Muscle of leg (tissue), 11 donors: ENCODE data around the gene GLO1. TPM values are rescaled to one million over a fixed set of nuclear protein-coding genes. Genes with fewer than 3 reads are reported as not detected.

Source experiments
- DNase-seq: peaks from one replicate; pipeline ENCODE4 v3.0.0; 2013
- H3K27ac ChIP-seq: one replicate; pipeline ENCODE4 v1.5.1; 2013; ENCODE audit warnings: mild to moderate bottlenecking, low read length, control low read depth
- H3K27me3 ChIP-seq: one replicate; pipeline ENCODE4 v1.6.1; 2013; ENCODE audit warnings: low read length; ENCODE audit not compliant: control insufficient read depth, insufficient read depth
- H3K36me3 ChIP-seq: one replicate; pipeline ENCODE4 v1.6.1; 2013; ENCODE audit warnings: low read length; ENCODE audit not compliant: control insufficient read depth, insufficient read depth
- H3K4me1 ChIP-seq: one replicate; pipeline ENCODE4 v1.6.1; 2013; ENCODE audit warnings: low read length; ENCODE audit not compliant: control insufficient read depth, insufficient read depth
- H3K4me3 ChIP-seq: one replicate; pipeline ENCODE4 v1.5.1; 2013; ENCODE audit warnings: low read length, control low read depth
- H3K9me3 ChIP-seq: replicated peaks from 2 replicates; pipeline ENCODE4 v1.6.1; 2013; ENCODE audit warnings: low read depth, low read length; ENCODE audit not compliant: control insufficient read depth
- WGBS: methylation state at CpG from one replicate; pipeline ENCODE4 v1.1.5; 2013; ENCODE audit warnings: missing lambda C conversion rate; ENCODE audit not compliant: insufficient coverage; 5-methylcytosine and 5-hydroxymethylcytosine counted together
- polyA plus RNA-seq, 8 donors: library from polyadenylated mRNA; unstranded; fragments of 120-200 nt; gene quantifications; one replicate each; pipeline versions ENCODE4 v1.2.1 to v1.2.3, GENCODE V29; 2013; ENCODE audit warnings: inconsistent platforms in 1 of 8, low replicate concordance in 1 of 8; ENCODE audit not compliant: insufficient read length in 8 of 8, insufficient read depth in 1 of 8
- total RNA-seq: library from RNA; stranded (reverse); fragments of 120-200 nt; gene quantifications from one replicate; pipeline ENCODE4 v1.2.4, GENCODE V29; 2013

Gene GLO1
- total and polyA plus RNA-seq, 9 donors = 103 to 124 (median 105) TPM

DNA sequence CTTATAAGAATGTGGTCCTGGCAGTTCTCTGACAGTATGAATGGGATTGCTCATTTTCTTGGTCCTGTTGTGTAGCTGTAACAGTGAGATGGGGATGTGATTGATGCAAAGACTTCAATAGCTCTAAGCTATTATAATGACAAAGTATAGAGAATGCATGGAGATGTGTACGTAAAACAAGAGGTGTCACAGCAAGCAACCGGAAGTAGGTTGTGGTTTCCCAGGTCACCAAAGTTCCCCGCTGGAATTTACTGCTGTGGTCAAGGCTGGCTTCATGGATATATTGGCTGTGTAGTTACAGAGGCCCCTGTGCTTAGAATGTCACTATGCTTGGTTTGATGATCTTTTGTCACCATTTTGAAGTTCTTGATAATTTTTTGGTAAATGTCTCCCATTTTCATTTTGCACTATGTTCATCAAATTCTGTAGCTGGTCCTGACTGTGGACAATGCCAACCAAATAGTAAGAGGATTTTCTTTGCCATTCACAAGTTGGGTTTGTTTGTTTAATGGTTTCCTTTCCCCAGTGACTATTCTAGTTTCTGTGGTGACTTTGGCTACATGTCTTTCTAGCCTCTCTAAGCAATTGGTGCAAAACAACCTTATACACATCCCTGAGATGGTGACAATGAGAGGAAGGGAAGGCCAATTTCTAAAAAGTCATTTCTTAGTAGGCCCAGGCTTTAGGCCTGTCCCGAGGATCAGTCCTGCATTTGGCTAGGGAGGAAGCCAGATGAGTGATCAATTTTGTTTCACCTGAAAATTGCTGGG, 22.7 kb upstream of the GLO1 start:
- no peak overlapping the region for H3K27ac ChIP-seq
- DNase-seq = no peak
- H3K4me3 ChIP-seq = no peak overlapping the region
- no peaks in the 10 kb centered on the region for H3K36me3 ChIP-seq
- WGBS = 77% methylated on average over 4 of the region's 4 CpGs
- H3K9me3 ChIP-seq = no peaks in the 10 kb centered on the region
- no peaks in the 10 kb centered on the region for H3K4me1 ChIP-seq
- H3K27me3 ChIP-seq = no peaks in the 10 kb centered on the region

DNA sequence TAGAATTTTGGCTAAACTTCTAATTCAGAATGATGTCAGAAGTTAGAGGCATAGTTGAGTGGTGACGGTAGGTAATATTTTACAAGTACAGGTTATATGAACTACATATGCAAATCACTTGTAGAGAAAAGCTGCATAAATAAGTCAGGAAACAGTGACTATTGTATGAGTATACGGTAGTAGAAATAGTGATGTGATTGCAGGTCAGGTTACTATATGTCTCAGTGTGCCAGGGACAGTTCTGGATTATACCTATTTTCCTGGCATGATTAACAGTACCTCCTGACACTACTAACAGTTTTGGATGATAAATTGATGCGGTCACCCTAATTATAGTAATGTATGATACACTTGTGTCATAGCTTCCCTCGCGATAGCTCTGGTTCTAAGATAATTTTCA, 21.4 kb upstream of the GLO1 start:
- 100% methylated on average over 1 of the region's 5 CpGs for WGBS

DNA sequence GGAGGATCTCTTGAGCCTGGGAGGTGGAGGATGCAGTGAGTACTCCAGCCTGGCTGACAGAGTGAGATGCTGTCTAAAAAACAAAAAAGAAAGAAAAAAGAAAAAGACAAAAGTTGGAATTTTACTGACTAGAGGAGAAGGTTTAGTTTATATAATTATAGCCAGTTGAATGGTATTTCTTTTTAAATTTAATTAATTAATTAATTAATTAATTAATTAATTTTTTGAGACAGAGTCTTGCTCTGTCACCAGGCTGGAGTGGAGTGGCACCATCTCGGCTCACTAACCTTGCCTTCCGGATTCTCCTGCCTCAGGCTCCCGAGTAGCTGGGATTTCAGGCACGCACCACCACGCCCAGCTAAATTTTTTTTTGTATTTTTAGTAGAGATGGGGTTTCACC, 20.8 kb upstream of the GLO1 start:
- Histone ChIP-seq H3K4me1 (no peaks in the 10 kb centered on the region), H3K9me3 (no peaks in the 10 kb centered on the region), H3K36me3 (no peaks in the 10 kb centered on the region), H3K27ac (no peak overlapping the region), H3K4me3 (no peak overlapping the region), H3K27me3 (peaks cover 2% of the 10 kb centered on the region)
- no peak for DNase-seq
- no CpG with 5 or more reads among the region's 5 CpGs for WGBS

More for the DNA sequence above, 21.4 kb upstream of the GLO1 start:
- Histone ChIP-seq H3K4me1 (no peaks in the 10 kb centered on the region), H3K27me3 (peaks cover 2% of the 10 kb centered on the region), H3K27ac (no peak overlapping the region), H3K4me3 (no peak overlapping the region), H3K9me3 (no peaks in the 10 kb centered on the region), H3K36me3 (no peaks in the 10 kb centered on the region)
- DNase-seq = no peak

GRCh38 chr6:38722727-38723334, 19.9 kb upstream of the GLO1 start:
- no peak overlapping the region for H3K27ac ChIP-seq
- H3K36me3 ChIP-seq = no peaks in the 10 kb centered on the region
- H3K4me3 ChIP-seq = no peak overlapping the region
- H3K4me1 ChIP-seq = no peaks in the 10 kb centered on the region
- 87% methylated on average over 20 of the region's 26 CpGs for WGBS
- H3K27me3 ChIP-seq = peaks cover 2% of the 10 kb centered on the region
- no peaks in the 10 kb centered on the region for H3K9me3 ChIP-seq
- DNase-seq = no peak

GRCh38 chr6:38722038-38722437, 19.1 kb upstream of the GLO1 start:
- Histone ChIP-seq H3K27ac (no peak overlapping the region), H3K36me3 (no peaks in the 10 kb centered on the region), H3K4me1 (no peaks in the 10 kb centered on the region), H3K9me3 (no peaks in the 10 kb centered on the region), H3K27me3 (peaks cover 6% of the 10 kb centered on the region), H3K4me3 (no peak overlapping the region)
- DNase-seq = no peak
- WGBS = no CpG with 5 or more reads among the region's 3 CpGs

- Histone ChIP-seq H3K9me3 (no peaks in the 10 kb centered on the region), H3K36me3 (no peaks in the 10 kb centered on the region), H3K27me3 (peaks cover 18% of the 10 kb centered on the region), H3K4me3 (no peak overlapping the region), H3K27ac (no peak overlapping the region), H3K4me1 (no peaks in the 10 kb centered on the region)
- WGBS = no CpG with 5 or more reads among the region's 2 CpGs
- no peak for DNase-seq
Measured at GRCh38 chr6:38720295-38720694, 17.4 kb upstream of the GLO1 start.

DNA sequence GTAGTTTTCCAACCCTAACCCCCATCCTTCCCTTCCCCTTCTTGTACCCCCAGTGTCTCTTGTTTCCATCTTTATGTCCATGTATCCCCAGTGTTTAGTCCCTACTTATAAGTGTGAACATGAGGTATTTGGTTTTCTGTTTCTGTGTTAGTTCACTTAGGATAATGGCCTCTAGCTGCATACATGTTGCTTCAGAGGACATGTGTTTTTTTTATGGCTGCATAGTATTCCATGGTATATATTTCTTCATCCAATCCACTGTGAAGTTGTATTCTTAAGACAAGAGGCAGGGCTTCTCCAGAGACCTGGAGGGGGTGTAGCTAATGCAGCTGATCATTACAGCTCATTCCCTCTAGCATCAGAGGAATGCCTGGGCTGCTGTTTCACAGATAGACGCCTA, 16.4 kb upstream of the GLO1 start:
- Histone ChIP-seq H3K27me3 (peaks cover 27% of the 10 kb centered on the region), H3K36me3 (no peaks in the 10 kb centered on the region), H3K4me1 (peaks cover 2% of the 10 kb centered on the region), H3K4me3 (no peak overlapping the region), H3K27ac (no peak overlapping the region), H3K9me3 (no peaks in the 10 kb centered on the region)
- no peak for DNase-seq
- 80% methylated on average over 1 of the region's 1 CpG for whole genome bisulfite sequencing

DNA sequence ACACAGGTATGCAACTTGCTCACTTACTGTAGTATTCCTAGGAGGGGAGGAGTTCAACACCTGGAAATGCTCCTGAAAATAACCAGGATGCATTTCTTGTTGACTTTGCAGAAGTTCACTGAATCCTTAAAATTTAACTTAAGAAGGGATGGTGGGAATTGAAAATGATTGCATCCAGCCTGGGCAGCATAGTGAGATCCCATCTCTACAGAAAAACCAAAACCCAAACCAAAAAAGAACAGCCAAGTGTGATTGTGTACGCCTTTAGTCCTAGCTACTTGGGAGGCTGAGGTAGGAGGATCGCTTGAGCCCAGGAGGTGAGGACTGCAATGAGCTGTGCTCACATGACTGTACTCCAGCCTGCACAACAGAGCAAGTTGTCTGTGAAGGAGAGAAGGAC, 13.9 kb upstream of the GLO1 start:
- Histone ChIP-seq H3K9me3 (no peaks in the 10 kb centered on the region), H3K36me3 (no peaks in the 10 kb centered on the region), H3K27me3 (peaks cover 33% of the 10 kb centered on the region), H3K4me1 (peaks cover 2% of the 10 kb centered on the region), H3K27ac (no peak overlapping the region), H3K4me3 (no peak overlapping the region)
- WGBS = 100% methylated on average over 1 of the region's 2 CpGs
- no peak for DNase-seq

- Histone ChIP-seq H3K36me3 (no peaks in the 10 kb centered on the region), H3K4me3 (peak within 1 kb of the TSS; percentile 14), H3K27me3 (peaks cover 33% of the 10 kb centered on the region), H3K4me1 (peaks cover 2% of the 10 kb centered on the region), H3K27ac (no peak within 1 kb of the TSS), H3K9me3 (no peaks in the 10 kb centered on the region)
- no peak for DNase-seq
- 1% methylated on average over 41 of the region's 44 CpGs for WGBS
Measured at GRCh38 chr6:38715016-38715689, 12.2 kb upstream of the GLO1 start, which contains the start of gene DNAH8. Gene DNAH8, plus strand, starts transcription at chr6:38715311. Its CDS starts 7,499 bp downstream, at chr6:38722810.

GRCh38 chr6:38714239-38715015, 11.5 kb upstream of the GLO1 start:
- Histone ChIP-seq H3K27ac (no peak overlapping the region), H3K27me3 (peaks cover 31% of the 10 kb centered on the region), H3K36me3 (no peaks in the 10 kb centered on the region), H3K4me3 (no peak overlapping the region), H3K9me3 (no peaks in the 10 kb centered on the region), H3K4me1 (peaks cover 2% of the 10 kb centered on the region)
- no peak for DNase-seq
- WGBS = no CpG with 5 or more reads among the region's 4 CpGs
